OCI-LY1 (cell line): Measurements from ENCODE around the gene DFFB.

Source experiments
- H2AFZ ChIP-seq: fragments of 200-600 bp; sonication (generic), shearing (Covaris generic); 2 replicates; pipeline ENCODE4 v1.6.0; 2014; ENCODE audit warnings: antibody characterized with exemption, mild to moderate bottlenecking, low read length
- H3F3A ChIP-seq: fragments of 200-600 bp; sonication (generic), shearing (Covaris generic); 2 replicates; pipeline ENCODE4 v1.6.0; 2014; ENCODE audit warnings: mild to moderate bottlenecking, antibody characterized with exemption, low read length, moderate library complexity; ENCODE audit not compliant: insufficient read depth
- H3K27ac ChIP-seq: fragments of 200-600 bp; sonication (generic); 2 replicates; pipeline ENCODE4 v1.5.1; 2014; ENCODE audit warnings: low read length, mixed run types, mild to moderate bottlenecking, low read depth; ENCODE audit not compliant: poor library complexity, severe bottlenecking
- H3K27me3 ChIP-seq: fragments of 200-600 bp; sonication (generic); 2 replicates; pipeline ENCODE4 v1.6.0; 2014; ENCODE audit warnings: antibody characterized with exemption, mild to moderate bottlenecking, low read length, moderate library complexity; ENCODE audit not compliant: insufficient read depth
- H3K36me3 ChIP-seq: fragments of 200-600 bp; sonication (generic); 2 replicates; pipeline ENCODE4 v1.6.1; 2014; ENCODE audit warnings: mild to moderate bottlenecking, antibody characterized with exemption, low read length, moderate library complexity, mixed read lengths; ENCODE audit not compliant: insufficient read depth
- H3K4me1 ChIP-seq: fragments of 200-600 bp; sonication (generic); 2 replicates; pipeline ENCODE4 v1.5.1; 2014; ENCODE audit warnings: mild to moderate bottlenecking, low read length, moderate library complexity; ENCODE audit not compliant: insufficient read depth, severe bottlenecking
- H3K4me2 ChIP-seq: fragments of 200-600 bp; sonication (generic), shearing (Covaris generic); 2 replicates; pipeline ENCODE4 v1.6.1; 2014; ENCODE audit warnings: low read length
- H3K4me3 ChIP-seq: fragments of 200-600 bp; sonication (generic); 2 replicates; pipeline ENCODE4 v1.5.1; 2014; ENCODE audit warnings: low read length, low read depth, mild to moderate bottlenecking, mixed read lengths; ENCODE audit not compliant: poor library complexity, severe bottlenecking
- H3K79me2 ChIP-seq: fragments of 200-600 bp; shearing (Covaris generic); 2 replicates; pipeline ENCODE4 v1.6.1; 2016; ENCODE audit warnings: mixed run types, low read length, mixed read lengths; ENCODE audit not compliant: insufficient read depth
- H3K9ac ChIP-seq: fragments of 200-600 bp; sonication (generic), shearing (Covaris generic); 2 replicates; pipeline ENCODE4 v1.6.1; 2014; ENCODE audit warnings: mild to moderate bottlenecking, low read length, mixed read lengths
- H3K9me2 ChIP-seq: fragments of 200-600 bp; sonication (generic), shearing (Covaris generic); 2 replicates; pipeline ENCODE4 v1.6.1; 2014; ENCODE audit warnings: low read depth, mild to moderate bottlenecking, low read length, mixed read lengths
- H3K9me3 ChIP-seq: fragments of 200-600 bp; shearing (Covaris generic); 2 replicates; pipeline ENCODE4 v1.6.1; 2014; ENCODE audit warnings: low read length, mixed read lengths
- H4K20me1 ChIP-seq: fragments of 200-600 bp; sonication (generic), shearing (Covaris generic); 2 replicates; pipeline ENCODE4 v1.6.0; 2016; ENCODE audit warnings: mild to moderate bottlenecking, low read length; ENCODE audit not compliant: insufficient read depth
- EZH2 ChIP-seq: fragments of 200-600 bp; sonication (generic), shearing (Covaris generic); IDR thresholded peaks from 2 replicates; pipeline ENCODE4 v1.8.0; 2017; ENCODE audit warnings: borderline replicate concordance, mixed run types, mild to moderate bottlenecking, antibody characterized with exemption, low read length, moderate library complexity, mixed read lengths
- TF ChIP-seq, protein P1 (sequence below): fragments of 200-600 bp; sonication (generic), shearing (Covaris generic); IDR thresholded peaks from 2 replicates; pipeline ENCODE4 v1.5.1; 2017; ENCODE audit warnings: mild to moderate bottlenecking, antibody characterized with exemption, low read length, moderate library complexity, mixed read lengths

DFFB gene

DNA sequence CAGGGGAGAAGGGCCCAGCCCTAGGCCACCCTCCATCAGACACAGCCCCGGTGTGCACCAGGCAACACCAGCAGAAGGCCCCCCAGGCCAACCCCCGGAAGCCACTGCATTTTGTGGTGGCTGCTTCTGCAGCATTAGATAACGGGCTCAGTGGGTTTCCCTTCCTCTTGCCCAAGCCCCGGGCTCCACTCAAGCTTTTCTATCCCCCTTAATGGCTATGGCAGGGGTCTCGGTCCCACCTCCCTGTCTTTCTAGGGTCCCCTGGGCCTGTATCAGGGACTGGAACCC is 23.9 kb downstream of the DFFB start:
- Histone ChIP-seq H3K27ac (no peak overlapping the region), H3K9me3 (peaks cover 4% of the 10 kb centered on the region; the same call in 1 of the 2 replicates), H3K79me2 (no peaks in the 10 kb centered on the region), H3K4me3 (no peak overlapping the region), H3K9me2 (no peaks in the 10 kb centered on the region), H2AFZ (no peak overlapping the region), H3K4me2 (no peak overlapping the region), H3K36me3 (peaks cover 79% of the 10 kb centered on the region), H3F3A (no peaks in the 10 kb centered on the region), H3K9ac (no peak overlapping the region), H3K27me3 (no peaks in the 10 kb centered on the region), H3K4me1 (no peaks in the 10 kb centered on the region), H4K20me1 (no peaks in the 10 kb centered on the region)
- TF ChIP-seq EZH2 = no peak
- TF ChIP-seq, protein P1, sequence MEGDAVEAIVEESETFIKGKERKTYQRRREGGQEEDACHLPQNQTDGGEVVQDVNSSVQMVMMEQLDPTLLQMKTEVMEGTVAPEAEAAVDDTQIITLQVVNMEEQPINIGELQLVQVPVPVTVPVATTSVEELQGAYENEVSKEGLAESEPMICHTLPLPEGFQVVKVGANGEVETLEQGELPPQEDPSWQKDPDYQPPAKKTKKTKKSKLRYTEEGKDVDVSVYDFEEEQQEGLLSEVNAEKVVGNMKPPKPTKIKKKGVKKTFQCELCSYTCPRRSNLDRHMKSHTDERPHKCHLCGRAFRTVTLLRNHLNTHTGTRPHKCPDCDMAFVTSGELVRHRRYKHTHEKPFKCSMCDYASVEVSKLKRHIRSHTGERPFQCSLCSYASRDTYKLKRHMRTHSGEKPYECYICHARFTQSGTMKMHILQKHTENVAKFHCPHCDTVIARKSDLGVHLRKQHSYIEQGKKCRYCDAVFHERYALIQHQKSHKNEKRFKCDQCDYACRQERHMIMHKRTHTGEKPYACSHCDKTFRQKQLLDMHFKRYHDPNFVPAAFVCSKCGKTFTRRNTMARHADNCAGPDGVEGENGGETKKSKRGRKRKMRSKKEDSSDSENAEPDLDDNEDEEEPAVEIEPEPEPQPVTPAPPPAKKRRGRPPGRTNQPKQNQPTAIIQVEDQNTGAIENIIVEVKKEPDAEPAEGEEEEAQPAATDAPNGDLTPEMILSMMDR = no peak

DNA sequence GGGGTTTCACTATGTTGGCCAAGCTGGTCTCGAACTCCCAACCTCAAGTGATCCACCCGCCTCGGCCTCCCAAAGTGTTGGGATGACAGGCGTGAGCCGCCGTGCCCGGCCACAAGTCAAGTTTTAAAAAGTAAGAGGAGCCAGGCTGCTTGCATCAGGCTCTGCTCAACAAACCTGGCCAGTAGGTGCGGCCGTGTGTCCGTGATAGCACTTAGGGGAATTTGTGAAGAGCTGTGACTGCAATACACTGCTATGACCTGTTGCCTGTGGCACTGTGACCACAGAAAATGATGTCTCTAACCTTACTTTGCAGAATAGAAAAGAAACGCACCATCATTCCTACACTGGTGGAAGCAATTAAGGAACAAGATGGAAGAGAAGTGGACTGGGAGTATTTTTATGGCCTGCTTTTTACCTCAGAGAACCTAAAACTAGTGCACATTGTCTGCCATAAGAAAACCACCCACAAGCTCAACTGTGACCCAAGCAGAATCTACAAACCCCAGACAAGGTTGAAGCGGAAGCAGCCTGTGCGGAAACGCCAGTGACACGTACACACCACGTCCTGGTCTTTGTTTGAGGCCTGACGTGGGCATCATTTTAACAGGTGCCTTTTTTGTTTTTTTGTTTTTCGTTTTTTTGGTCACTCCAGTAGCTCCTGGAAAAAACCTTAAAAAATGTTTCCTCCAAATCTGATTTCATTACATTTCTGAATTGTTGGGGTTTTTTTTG is 26.1 kb downstream of the DFFB start:
- TF ChIP-seq, protein P1 = no peak
- TF ChIP-seq EZH2 = no peak
- Histone ChIP-seq H3K79me2 (no peaks in the 10 kb centered on the region), H3K4me2 (no peak overlapping the region), H3K9ac (no peak overlapping the region), H3K9me3 (peaks cover 4% of the 10 kb centered on the region; the same call in 1 of the 2 replicates), H2AFZ (no peak overlapping the region), H3K27me3 (no peaks in the 10 kb centered on the region), H3K4me1 (no peaks in the 10 kb centered on the region), H3K36me3 (peaks cover 74% of the 10 kb centered on the region), H3K4me3 (no peak overlapping the region), H3K9me2 (no peaks in the 10 kb centered on the region), H3K27ac (no peak overlapping the region), H4K20me1 (no peaks in the 10 kb centered on the region), H3F3A (no peaks in the 10 kb centered on the region)

DNA sequence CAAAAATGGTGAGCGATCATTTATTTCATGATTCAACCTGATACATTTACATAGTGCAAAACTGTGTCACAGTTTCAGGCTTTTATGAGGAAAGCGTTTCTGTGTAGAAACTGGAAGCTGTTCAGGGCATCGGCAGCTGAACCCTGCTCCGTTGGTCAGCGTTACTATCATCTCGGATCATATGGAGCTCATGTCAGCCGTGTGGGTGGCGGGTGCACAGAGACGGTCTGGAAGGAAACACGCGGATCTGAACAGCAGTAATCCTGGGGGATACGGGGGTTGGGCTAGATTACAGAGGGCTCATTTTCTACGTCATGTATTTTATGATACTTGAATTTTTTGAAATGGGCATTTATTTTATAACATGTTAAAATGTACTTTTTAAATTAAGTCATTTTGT is 27.7 kb downstream of the DFFB start:
- H3K4me1 ChIP-seq = no peaks in the 10 kb centered on the region
- H3K9ac ChIP-seq = no peak overlapping the region
- no peak overlapping the region for H3K4me3 ChIP-seq
- H3K4me2 ChIP-seq = no peak overlapping the region
- no peak overlapping the region for H2AFZ ChIP-seq
- no peaks in the 10 kb centered on the region for H3K9me3 ChIP-seq
- TF ChIP-seq EZH2 = no peak
- TF ChIP-seq, protein P1 = no peak
- no peaks in the 10 kb centered on the region for H3F3A ChIP-seq
- no peaks in the 10 kb centered on the region for H3K27me3 ChIP-seq
- peaks cover 72% of the 10 kb centered on the region for H3K36me3 ChIP-seq
- no peaks in the 10 kb centered on the region for H3K9me2 ChIP-seq
- no peaks in the 10 kb centered on the region for H3K79me2 ChIP-seq
- H4K20me1 ChIP-seq = no peaks in the 10 kb centered on the region
- H3K27ac ChIP-seq = no peak overlapping the region
